GM23248 (cell line): Measurements from ENCODE around the gene UQCRH.

Experiments
- EZH2 ChIP-seq: fragments of 200-600 bp; sonication (generic); IDR thresholded peaks from 2 replicates; pipeline ENCODE4 v1.6.1; 2018; ENCODE audit warnings: antibody characterized with exemption, mild to moderate bottlenecking; ENCODE audit not compliant: insufficient read depth, poor library complexity, severe bottlenecking
- EZH2phosphoT487 ChIP-seq: fragments of 200-600 bp; sonication (generic); IDR thresholded peaks from 2 replicates; pipeline ENCODE4 v1.6.1; 2018; ENCODE audit warnings: antibody characterized with exemption, moderate library complexity, mild to moderate bottlenecking, low read depth; ENCODE audit not compliant: insufficient read depth

DNA sequence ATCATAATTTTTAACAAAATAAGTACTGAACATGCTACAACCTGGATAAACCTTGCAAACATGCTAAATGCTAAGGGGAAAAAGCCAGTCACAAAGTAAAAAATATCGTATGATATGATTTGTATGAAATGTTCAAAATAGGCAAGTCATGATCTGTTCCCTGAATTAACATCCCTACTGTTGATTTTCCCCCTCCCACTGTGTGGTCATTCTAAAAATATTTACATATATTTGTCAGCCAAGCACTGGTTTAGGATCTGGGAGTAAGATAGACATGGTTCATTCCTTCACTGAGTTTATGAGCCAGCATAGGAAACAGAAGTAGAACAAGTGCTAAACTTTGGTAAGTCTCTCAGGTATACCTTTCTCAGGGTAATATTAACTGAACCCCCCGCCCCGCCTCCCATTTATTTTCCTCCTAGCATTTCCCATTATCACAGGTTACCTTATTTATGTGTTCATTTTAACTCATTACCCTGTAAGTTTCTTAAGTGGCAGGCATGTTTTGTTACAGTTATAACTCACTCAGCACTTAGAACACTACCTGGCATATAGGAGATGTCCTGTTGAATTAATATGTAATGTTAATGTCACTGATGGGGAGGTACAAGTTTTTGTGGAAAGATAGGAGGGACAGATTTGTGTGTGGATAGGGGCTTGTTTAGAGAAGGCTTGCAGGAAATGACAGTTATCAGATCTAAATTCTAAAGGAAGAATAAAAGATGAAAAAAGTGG is 12.3 kb downstream of the UQCRH start:
- no peak for TF ChIP-seq EZH2
- TF ChIP-seq EZH2phosphoT487: no peak
